Mesodermal cell (in vitro differentiated cells): ENCODE results near the gene MCEMP1. TPM values are rescaled to one million over a fixed set of nuclear protein-coding genes. Genes with fewer than 3 reads are reported as not detected.

ENCODE experiments used
- H3K27ac ChIP-seq: 2 replicates; pipeline ENCODE4 v1.7.0; 2013; ENCODE audit warnings: mild to moderate bottlenecking, low read depth, low read length, moderate library complexity; ENCODE audit not compliant: severe bottlenecking
- H3K36me3 ChIP-seq: 2 replicates; pipeline ENCODE4 v1.7.1; 2013; ENCODE audit warnings: mild to moderate bottlenecking, low read length, moderate library complexity; ENCODE audit not compliant: control insufficient read depth, insufficient read depth
- H3K4me1 ChIP-seq: one replicate; pipeline ENCODE4 v1.7.1; 2013; ENCODE audit warnings: mild to moderate bottlenecking, low read length; ENCODE audit not compliant: insufficient read depth, control insufficient read depth, poor library complexity, severe bottlenecking
- H3K4me3 ChIP-seq: 2 replicates; pipeline ENCODE4 v1.7.0; 2013; ENCODE audit warnings: low read length, control low read depth, mild to moderate bottlenecking; ENCODE audit not compliant: insufficient read depth, poor library complexity, severe bottlenecking; ENCODE audit errors: extremely low read depth
- H3K9me3 ChIP-seq: 2 replicates; pipeline ENCODE4 v1.7.1; 2013; ENCODE audit warnings: mild to moderate bottlenecking, low read length, moderate library complexity; ENCODE audit not compliant: control insufficient read depth
- WGBS, 2 experiments: methylation state at CpG; one replicate each; pipeline ENCODE4 v1.1.5; 2013; ENCODE audit warnings: missing lambda C conversion rate in 2 of 2; ENCODE audit not compliant: insufficient coverage in 2 of 2; 5-methylcytosine and 5-hydroxymethylcytosine counted together
- polyA plus RNA-seq, 2 experiments: library from polyadenylated mRNA; stranded (reverse); fragments of 50-300 nt; gene quantifications; one replicate each; pipeline ENCODE4 v1.2.3, GENCODE V29; 2013

Gene MCEMP1
- not detected for polyA plus RNA-seq (2013, experiment 1 of 2)
- polyA plus RNA-seq (2013, experiment 2 of 2) = not detected

DNA sequence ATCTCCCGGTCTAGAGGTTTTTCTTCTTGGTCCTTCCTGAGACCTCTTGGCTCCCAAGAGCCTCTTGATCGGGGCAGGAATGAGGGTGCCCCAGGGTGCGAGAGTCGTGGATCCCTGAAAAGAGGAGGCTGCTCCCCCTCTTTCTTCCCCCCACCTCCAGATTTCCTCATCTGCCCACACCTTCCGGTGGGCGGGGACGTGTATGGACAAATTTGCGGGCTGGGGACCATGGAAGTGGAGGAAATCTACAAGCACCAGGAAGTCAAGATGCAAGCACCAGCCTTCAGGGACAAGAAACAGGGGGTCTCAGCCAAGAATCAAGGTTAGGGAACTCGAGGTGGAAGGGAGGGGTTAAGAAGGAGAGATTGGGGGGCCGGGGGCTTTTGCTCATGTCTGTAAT, at the start of gene MCEMP1:
Gene MCEMP1 (plus strand): TSS at position 237 of the 400 bp plus-strand sequence. CDS start 31 bp downstream, at position 268.
- Histone ChIP-seq H3K36me3 (peaks cover 1% of the 10 kb centered on the region), H3K4me3 (no peak within 1 kb of the TSS), H3K27ac (no peak within 1 kb of the TSS), H3K4me1 (peaks cover 3% of the 10 kb centered on the region), H3K9me3 (no peaks in the 10 kb centered on the region)
- 44 to 57% methylated on average over 3 to 9 of the region's 10 CpGs for WGBS, 2 experiments

- H3K9me3 ChIP-seq = no peaks in the 10 kb centered on the region
- no peak overlapping the region for H3K4me3 ChIP-seq
- peaks cover 46% of the 10 kb centered on the region for H3K36me3 ChIP-seq
- H3K27ac ChIP-seq = no peak overlapping the region
- peaks cover 15% of the 10 kb centered on the region for H3K4me1 ChIP-seq
- WGBS, 2 experiments = 88 to 94% methylated on average over 16 to 22 of the region's 24 CpGs
Measured at GRCh38 chr19:7627166-7627565, 49.7 kb upstream of the MCEMP1 start.

- H3K9me3 ChIP-seq = no peaks in the 10 kb centered on the region
- peak overlapping the region; percentile 99 for H3K4me3 ChIP-seq
- H3K4me1 ChIP-seq = peaks cover 15% of the 10 kb centered on the region
- 6 to 12% methylated on average over 15 of the region's 15 CpGs for WGBS, 2 experiments
- H3K27ac ChIP-seq = peak overlapping the region; percentile 57
- peaks cover 42% of the 10 kb centered on the region for H3K36me3 ChIP-seq
Measured at GRCh38 chr19:7628589-7629311, 48.1 kb upstream of the MCEMP1 start.

DNA sequence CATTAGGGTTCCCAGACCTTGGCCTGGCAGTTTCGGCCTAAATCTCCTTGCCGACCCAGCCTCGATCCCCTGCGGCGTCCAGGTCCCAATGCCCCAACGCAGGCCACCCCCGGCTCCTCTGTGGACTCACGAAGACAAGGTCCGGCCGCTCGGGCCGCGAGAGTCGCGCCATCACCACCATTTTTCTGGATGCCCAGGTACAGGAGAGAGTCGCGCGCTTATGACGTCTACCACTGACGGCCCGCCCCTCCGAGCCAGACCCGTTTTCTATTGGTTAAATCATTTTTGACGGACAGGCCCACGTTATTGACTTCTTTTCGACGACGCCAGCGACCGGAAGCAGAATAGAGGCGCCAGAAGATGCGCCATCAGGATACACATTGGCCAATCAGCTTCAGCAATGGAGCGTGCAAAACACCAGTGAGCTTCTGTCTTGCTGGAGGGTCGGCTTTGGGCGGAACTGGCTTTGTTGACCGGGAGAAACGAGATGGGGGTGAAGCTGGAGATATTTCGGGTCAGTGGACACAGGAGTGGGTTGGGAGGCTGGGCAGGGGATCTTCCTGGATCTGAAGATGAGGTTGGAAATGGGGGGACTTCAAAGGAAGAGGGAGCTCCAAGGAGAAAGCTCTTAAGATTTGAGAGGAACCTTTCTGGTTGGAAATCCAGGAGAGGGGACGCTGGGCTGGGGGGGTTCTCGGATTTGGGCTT, 47.4 kb upstream of the MCEMP1 start, which contains the start of the genes PET100 and XAB2:
Gene PET100 (plus strand): TSS at position 447 of the 708 bp plus-strand sequence. CDS start 41 bp downstream, at position 488.
Gene XAB2 (minus strand): TSS at position 199 of the 708 bp plus-strand sequence. CDS start 18 bp downstream, at position 181.
- H3K4me1 ChIP-seq = peaks cover 15% of the 10 kb centered on the region
- WGBS, 2 experiments = 0 to 1% methylated on average over 40 of the region's 40 CpGs
- peak within 1 kb of the TSS; percentile 86 for H3K27ac ChIP-seq
- peaks cover 40% of the 10 kb centered on the region for H3K36me3 ChIP-seq
- H3K4me3 ChIP-seq = peak within 1 kb of the TSS; percentile 99
- no peaks in the 10 kb centered on the region for H3K9me3 ChIP-seq

GRCh38 chr19:7631577-7631976, 45.3 kb upstream of the MCEMP1 start:
- Histone ChIP-seq H3K36me3 (peaks cover 26% of the 10 kb centered on the region), H3K9me3 (no peaks in the 10 kb centered on the region), H3K4me3 (no peak overlapping the region), H3K4me1 (peaks cover 15% of the 10 kb centered on the region), H3K27ac (no peak overlapping the region)
- WGBS, 2 experiments = 92 to 93% methylated on average over 9 to 11 of the region's 12 CpGs

DNA sequence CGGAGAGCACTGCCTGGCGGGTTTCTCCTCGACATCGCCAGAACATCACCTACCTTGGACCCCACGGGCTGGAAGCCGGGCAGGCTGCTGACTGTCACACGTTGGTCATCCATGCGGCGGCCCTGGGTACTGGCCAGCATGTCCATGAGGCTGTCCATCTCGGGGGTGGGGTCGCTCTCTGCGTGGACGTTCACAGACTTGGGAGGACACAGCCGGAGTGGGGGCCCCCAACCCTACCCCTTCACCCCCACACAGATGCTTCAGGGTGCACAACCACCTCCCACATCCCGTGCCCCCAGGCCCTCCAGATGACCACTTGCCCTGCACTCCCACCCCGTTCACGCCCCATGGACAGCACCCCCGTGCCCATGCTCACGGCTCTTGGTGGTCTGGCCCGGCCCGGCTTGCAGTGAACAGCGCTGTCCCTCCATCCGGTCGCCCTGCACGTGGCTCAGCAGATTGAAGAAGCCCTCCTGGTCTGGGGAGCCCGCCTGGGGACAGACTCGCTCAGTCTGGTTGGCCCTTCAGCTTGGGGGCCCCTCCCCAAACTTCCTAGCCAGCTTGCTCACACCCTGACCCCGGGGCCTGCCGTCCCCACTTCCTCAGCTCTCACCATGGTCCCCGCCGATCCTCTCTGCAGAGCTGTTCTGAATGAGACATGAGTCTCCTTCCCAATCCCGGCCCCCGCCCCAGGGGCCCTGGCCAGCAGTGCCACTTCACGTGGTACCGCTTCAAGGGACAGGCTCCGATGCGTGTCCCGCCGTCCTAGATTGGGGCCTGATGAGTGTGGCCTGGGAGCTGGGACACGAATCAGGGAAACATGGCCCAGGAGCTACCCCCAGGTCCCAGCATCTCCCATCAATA, 44.3 kb upstream of the MCEMP1 start:
- WGBS, 2 experiments = 97% methylated on average over 33 to 38 of the region's 40 CpGs
- H3K9me3 ChIP-seq = no peaks in the 10 kb centered on the region

DNA sequence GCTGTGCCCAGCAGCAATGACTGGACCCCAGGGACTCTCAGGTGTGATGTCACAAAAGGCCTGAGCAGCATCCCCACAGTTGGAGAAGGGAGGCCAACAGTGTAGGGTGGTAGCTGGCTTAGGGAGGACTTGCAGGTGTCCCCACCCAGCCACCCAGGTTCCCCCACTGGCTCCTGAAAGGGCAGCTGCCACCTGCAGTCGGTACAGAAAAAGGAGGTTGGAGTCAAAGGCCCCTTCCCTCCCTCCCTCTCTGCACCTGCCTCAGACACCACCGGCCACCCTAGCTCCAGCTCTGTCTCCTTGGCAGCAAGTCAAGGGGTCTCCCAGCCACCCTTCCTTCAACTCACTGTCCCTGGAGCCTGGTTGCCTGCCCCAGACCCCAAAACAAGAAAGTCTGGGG, 43.2 kb upstream of the MCEMP1 start, which contains the start of gene PCP2:
Gene PCP2 (minus strand): TSS at position 22 of the 400 bp plus-strand sequence. CDS start 262 bp downstream, outside the sequence.
- Histone ChIP-seq H3K4me1 (peaks cover 7% of the 10 kb centered on the region), H3K27ac (no peak within 1 kb of the TSS), H3K4me3 (no peak within 1 kb of the TSS), H3K36me3 (peaks cover 13% of the 10 kb centered on the region), H3K9me3 (no peaks in the 10 kb centered on the region)
- WGBS, 2 experiments = 69 to 75% methylated on average over 1 to 2 of the region's 2 CpGs

More for the DNA sequence above, 44.3 kb upstream of the MCEMP1 start:
- peaks cover 16% of the 10 kb centered on the region for H3K36me3 ChIP-seq
- peaks cover 15% of the 10 kb centered on the region for H3K4me1 ChIP-seq
- H3K27ac ChIP-seq = no peak overlapping the region
- no peak overlapping the region for H3K4me3 ChIP-seq

DNA sequence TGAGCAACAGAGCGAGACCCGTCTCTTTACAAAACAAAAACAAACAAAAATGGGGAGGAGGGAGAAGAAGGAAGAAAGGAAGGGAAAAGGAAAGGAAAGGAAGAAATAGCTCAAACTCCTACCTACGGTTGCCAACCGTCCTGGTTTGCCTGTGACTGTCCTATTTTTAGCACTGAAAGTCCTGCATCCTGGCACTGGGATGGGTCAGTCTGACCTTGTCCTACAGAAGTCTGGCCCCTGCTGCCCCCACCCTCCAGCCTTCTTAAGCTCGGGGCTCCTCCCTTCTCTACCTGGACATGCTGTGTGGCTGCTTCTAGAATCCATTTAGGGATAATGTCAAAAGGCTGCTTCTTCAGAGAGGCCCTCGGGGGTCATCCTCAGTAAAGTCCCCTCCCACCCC, 41.2 kb upstream of the MCEMP1 start:
- Histone ChIP-seq H3K4me3 (no peak overlapping the region), H3K36me3 (peaks cover 13% of the 10 kb centered on the region), H3K4me1 (peaks cover 4% of the 10 kb centered on the region), H3K27ac (no peak overlapping the region), H3K9me3 (no peaks in the 10 kb centered on the region)
- 55 to 67% methylated on average over 3 of the region's 6 CpGs for WGBS, 2 experiments

DNA sequence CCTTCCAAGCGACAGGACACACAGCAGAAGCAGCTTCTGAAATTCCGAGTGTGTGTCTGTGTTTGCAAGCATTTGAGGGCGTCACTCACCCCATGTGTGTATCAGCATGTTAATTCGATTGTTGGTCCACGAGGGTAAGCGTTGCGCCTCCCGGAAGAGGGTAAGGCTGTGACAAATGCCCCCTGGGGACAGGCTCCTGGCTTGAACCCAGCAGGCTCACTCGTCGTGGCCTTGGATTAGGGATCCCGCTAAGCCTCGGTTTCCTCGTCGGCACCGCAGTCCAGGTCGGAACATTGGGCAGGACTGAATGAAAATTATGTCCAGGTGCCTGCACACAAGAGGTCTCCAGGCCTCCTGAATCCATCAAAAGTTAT, 40.6 kb upstream of the MCEMP1 start:
- Histone ChIP-seq H3K4me1 (no peaks in the 10 kb centered on the region), H3K36me3 (peaks cover 13% of the 10 kb centered on the region), H3K4me3 (peak overlapping the region; percentile 49), H3K27ac (no peak overlapping the region), H3K9me3 (no peaks in the 10 kb centered on the region)
- WGBS, 2 experiments = 74% methylated on average over 16 of the region's 16 CpGs

DNA sequence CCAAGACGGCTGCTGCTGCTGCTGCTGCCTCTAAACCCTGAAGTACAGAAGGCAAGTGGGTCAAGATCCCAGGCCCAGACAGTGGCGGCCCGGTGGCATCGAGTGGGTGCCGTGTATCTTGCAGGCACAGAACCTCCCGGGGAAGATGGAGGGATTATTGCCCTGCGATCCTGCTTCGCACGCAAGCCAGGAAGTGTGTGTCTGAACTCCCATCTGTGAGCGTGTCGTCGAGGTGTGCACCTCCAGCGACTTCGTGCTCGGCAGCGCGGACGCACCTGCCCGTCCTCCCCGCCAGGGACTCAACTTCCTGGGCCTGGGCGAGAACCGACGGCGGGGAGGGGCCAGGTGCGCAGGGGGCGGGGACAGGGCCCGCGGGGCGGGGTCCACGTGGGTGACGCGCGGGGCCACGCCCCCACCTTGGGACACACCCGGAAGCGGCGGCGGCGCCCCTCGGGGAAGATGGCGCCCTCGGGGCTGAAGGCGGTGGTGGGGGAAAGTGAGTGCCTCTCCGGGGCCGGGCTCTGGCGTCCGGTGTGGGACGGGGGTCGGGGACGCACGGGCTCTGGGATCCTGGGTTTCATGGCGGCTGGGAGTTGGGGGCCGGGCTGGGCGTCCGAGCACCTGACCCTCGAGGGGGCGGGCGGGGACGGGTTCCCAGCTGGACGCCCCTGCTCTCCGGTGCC, 40.1 kb upstream of the MCEMP1 start, which contains the start of gene STXBP2:
Gene STXBP2 (plus strand): TSS at position 420 of the 683 bp plus-strand sequence. CDS start 40 bp downstream, at position 460.
- Histone ChIP-seq H3K4me1 (no peaks in the 10 kb centered on the region), H3K4me3 (peak within 1 kb of the TSS; percentile 49), H3K27ac (no peak within 1 kb of the TSS), H3K9me3 (no peaks in the 10 kb centered on the region), H3K36me3 (peaks cover 10% of the 10 kb centered on the region)
- 11 to 17% methylated on average over 33 to 48 of the region's 61 CpGs for WGBS, 2 experiments
